ENCODE measurements around the gene BMERB1.
"Not testable (repeated sequence)": the region's sequence is repeated elsewhere in the genome, so short reads cannot be mapped to it uniquely, and the experiment has no call there.

Gene BMERB1

DNA sequence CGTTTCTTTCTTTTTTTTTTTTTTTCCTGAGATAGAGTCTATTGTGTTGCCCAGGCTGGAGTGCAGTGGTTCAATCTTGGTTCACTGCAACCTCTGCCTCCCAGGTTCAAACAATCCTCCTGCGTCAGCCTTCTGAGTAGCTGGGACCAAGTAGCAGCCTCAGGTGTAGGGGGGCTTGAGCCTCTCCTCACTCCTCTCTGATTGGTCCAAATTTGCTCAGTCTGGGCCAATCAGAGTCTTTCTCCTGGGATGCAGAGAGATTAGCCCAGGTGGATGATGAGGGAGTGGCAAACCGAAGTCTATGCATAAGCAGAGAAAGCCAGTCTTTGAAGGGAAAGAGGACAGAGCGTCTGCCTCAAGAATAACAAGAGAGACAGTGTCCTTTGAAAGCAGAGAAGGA lies 99.0 kb downstream of the BMERB1 start:
- peaks cover 14% of the 10 kb centered on the region for H3K36me3 Mint-ChIP-seq
- peaks cover 8% of the 10 kb centered on the region for H3K4me1 Mint-ChIP-seq
- H3K27ac Mint-ChIP-seq: no peak overlapping the region
- no peaks in the 10 kb centered on the region for H3K27me3 Mint-ChIP-seq
- no peak for ATAC-seq
- H3K4me3 Mint-ChIP-seq: no peak overlapping the region
- no peaks in the 10 kb centered on the region for H3K9me3 Mint-ChIP-seq

- H3K36me3 Mint-ChIP-seq: peaks cover 7% of the 10 kb centered on the region
- H3K4me3 Mint-ChIP-seq: no peak overlapping the region
- H3K4me1 Mint-ChIP-seq: peaks cover 8% of the 10 kb centered on the region
- ATAC-seq: no peak
- H3K9me3 Mint-ChIP-seq: no peaks in the 10 kb centered on the region
- H3K27me3 Mint-ChIP-seq: no peaks in the 10 kb centered on the region
- no peak overlapping the region for H3K27ac Mint-ChIP-seq
Observed at GRCh38 chr16:15535772-15536171, 101.4 kb downstream of the BMERB1 start.

DNA sequence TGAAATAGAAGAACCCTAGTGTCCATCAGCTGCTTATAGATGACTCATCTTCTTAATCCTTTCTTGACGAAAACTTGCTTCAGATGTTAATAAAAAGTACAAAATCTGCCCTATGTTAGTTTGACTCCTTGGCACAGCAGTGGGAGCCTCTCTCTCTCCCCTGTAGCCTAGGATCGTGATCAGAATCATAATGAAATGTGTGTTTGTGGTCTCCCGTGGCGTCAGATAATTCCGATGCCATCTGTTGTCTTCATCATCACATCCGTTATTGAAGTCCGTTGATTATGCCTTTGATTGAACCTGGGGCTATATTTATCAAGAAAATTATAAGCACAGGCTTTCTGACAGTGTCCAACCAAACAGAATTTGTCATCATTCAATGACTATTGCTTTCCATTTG lies 102.5 kb downstream of the BMERB1 start:
- Mint-ChIP-seq H3K27me3 (no peaks in the 10 kb centered on the region), H3K4me3 (no peak overlapping the region), H3K9me3 (no peaks in the 10 kb centered on the region), H3K27ac (no peak overlapping the region), H3K36me3 (peaks cover 7% of the 10 kb centered on the region), H3K4me1 (peaks cover 8% of the 10 kb centered on the region)
- ATAC-seq: no peak

- Mint-ChIP-seq H3K4me1 (no peaks in the 10 kb centered on the region), H3K27me3 (no peaks in the 10 kb centered on the region), H3K36me3 (peaks cover 7% of the 10 kb centered on the region), H3K9me3 (no peaks in the 10 kb centered on the region), H3K27ac (no peak overlapping the region), H3K4me3 (no peak overlapping the region)
- no peak for ATAC-seq
Observed at GRCh38 chr16:15538507-15538906, 104.1 kb downstream of the BMERB1 start.

DNA sequence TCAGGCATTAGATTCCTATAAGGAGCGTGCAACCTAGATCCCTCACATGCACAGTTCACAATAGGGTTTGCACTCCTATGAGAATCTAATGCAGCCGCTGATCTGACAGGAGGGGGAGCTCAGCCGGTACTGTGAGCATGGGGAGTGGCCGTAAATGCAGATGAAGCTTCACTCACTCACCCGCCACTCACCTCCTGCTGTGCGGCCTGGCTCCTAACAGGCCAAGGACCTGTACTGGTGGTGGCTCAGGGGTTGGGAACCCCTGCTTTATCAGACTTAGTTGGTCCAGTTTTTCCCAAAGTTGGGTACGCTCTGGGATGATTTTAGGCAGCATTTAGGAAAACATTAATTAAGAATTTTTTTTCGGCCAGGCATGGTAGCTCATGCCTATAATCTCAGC lies 104.8 kb downstream of the BMERB1 start:
- Mint-ChIP-seq H3K27ac (no peak overlapping the region), H3K4me1 (no peaks in the 10 kb centered on the region), H3K27me3 (no peaks in the 10 kb centered on the region), H3K36me3 (peaks cover 7% of the 10 kb centered on the region), H3K9me3 (no peaks in the 10 kb centered on the region), H3K4me3 (no peak overlapping the region)
- ATAC-seq: no peak

DNA sequence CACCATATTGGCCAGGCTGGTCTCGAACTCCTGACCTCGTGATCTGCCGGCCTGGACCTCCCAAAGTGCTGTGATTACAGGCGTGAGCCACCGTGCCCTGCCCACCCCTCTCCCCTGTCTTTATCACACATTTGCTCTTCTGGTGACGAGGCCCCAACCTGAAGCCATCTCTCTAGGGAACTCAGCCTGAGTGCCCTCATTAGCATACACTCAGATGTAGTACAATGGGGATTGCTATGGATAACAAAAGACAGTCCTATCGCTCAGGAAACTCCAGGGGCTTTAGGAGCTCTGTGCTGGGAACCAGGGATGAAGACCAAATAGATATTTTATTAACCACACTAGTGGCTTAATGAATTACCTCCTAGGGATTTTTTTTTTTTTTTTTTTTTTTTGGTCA lies 107.9 kb downstream of the BMERB1 start:
- H3K36me3 Mint-ChIP-seq: peaks cover 6% of the 10 kb centered on the region
- ATAC-seq: no peak
- H3K4me3 Mint-ChIP-seq: no peak overlapping the region
- H3K4me1 Mint-ChIP-seq: no peaks in the 10 kb centered on the region
- H3K27me3 Mint-ChIP-seq: no peaks in the 10 kb centered on the region
- no peaks in the 10 kb centered on the region for H3K9me3 Mint-ChIP-seq
- no peak overlapping the region for H3K27ac Mint-ChIP-seq

- Mint-ChIP-seq H3K36me3 (peaks cover 6% of the 10 kb centered on the region), H3K4me3 (no peak overlapping the region), H3K9me3 (no peaks in the 10 kb centered on the region), H3K27me3 (no peaks in the 10 kb centered on the region), H3K4me1 (no peaks in the 10 kb centered on the region), H3K27ac (no peak overlapping the region)
- no peak for ATAC-seq
Observed at GRCh38 chr16:15542734-15543347, 108.5 kb downstream of the BMERB1 start.

DNA sequence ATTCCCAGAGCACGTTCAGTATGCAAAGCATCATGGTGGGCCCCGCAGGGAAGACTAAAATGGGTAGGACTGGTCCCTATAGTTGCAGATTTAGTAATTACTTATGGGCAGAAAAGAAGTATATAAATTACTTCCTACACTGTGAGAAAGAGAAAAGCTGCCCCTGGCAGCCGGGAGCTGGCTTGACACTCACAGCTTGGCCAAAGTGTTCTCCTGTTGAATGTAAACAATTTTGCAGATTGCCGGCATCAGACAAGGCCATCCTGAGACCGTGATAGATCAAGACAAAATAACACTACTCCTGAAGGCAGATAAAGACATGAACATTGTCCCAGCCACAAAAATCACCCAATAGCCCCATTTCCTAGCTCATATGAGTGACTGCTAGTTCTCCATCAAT lies 110.0 kb downstream of the BMERB1 start:
- no peaks in the 10 kb centered on the region for H3K9me3 Mint-ChIP-seq

DNA sequence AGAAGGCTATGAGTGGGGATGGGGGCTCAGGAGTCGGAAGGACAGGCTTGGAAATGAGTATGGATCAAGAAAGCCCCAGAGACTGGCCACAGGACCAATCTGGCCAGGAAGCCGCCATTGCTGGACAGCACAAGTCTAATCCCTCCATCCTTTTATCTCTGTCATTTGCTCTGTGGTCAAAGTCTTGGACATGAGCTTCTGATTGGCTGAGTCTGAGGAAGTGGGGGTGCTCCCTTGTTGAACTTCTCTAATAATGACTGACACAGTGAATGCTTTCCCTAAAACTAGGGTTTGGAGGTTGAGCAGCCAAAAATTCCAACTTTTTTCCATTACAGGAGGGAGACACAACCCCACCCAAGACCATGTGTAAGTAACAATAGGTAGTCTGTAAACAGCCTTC lies 111.2 kb downstream of the BMERB1 start:
- no peaks in the 10 kb centered on the region for H3K9me3 Mint-ChIP-seq
- H3K4me3 Mint-ChIP-seq: no peak overlapping the region
- peaks cover 6% of the 10 kb centered on the region for H3K36me3 Mint-ChIP-seq
- H3K4me1 Mint-ChIP-seq: peaks cover 1% of the 10 kb centered on the region
- no peaks in the 10 kb centered on the region for H3K27me3 Mint-ChIP-seq
- ATAC-seq: no peak
- H3K27ac Mint-ChIP-seq: no peak overlapping the region

More for the DNA sequence above, 110.0 kb downstream of the BMERB1 start:
- ATAC-seq: no peak
- Mint-ChIP-seq H3K27ac (no peak overlapping the region), H3K4me1 (no peaks in the 10 kb centered on the region), H3K4me3 (no peak overlapping the region), H3K27me3 (no peaks in the 10 kb centered on the region), H3K36me3 (peaks cover 6% of the 10 kb centered on the region)

- H3K4me3 Mint-ChIP-seq, ATAC-seq, H3K27me3 Mint-ChIP-seq, H3K27ac Mint-ChIP-seq, H3K9me3 Mint-ChIP-seq, H3K36me3 Mint-ChIP-seq: not testable (repeated sequence)
- peaks cover 12% of the 10 kb centered on the region for H3K4me1 Mint-ChIP-seq
Observed at GRCh38 chr16:15547072-15547767, 112.8 kb downstream of the BMERB1 start.

DNA sequence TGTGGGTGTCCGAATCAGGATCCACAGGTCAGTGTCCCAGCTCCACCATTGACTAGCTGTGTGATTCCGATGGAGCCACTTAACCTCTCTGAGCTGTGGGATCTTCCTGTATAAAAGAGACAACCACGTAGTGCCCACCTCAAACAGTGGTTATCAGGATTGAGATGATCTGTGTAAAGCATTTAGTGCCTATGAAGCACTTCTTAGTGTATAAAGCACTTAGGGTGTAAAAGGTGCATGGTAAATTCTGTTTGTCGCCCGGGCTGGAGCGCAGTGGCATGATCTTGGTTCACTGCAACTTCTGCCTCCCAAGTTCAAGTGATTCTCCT lies 113.3 kb downstream of the BMERB1 start:
- no peak for ATAC-seq
- Mint-ChIP-seq H3K36me3 (peaks cover 6% of the 10 kb centered on the region), H3K27ac (no peak overlapping the region), H3K4me1 (peaks cover 12% of the 10 kb centered on the region), H3K4me3 (no peak overlapping the region), H3K9me3 (no peaks in the 10 kb centered on the region), H3K27me3 (no peaks in the 10 kb centered on the region)

DNA sequence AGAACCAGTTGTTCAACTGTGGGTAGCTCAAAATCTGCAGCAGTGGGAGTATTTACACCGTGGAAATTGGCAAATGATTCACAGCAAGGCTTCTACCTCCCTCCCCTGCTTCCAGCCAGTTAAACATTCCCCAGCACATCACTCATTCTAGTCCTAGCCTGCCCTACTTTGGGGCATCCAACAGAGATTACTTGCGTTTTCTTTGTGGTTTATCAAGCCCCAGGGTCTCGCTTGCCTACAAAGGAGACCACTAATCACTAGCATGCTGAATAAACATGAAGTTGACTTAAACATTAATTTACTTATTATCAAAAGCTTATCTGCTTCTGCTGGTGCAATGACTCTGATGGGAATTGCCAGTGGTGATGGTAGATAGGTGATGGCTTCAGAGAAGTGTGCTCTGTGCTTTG lies 114.1 kb downstream of the BMERB1 start:
- H3K4me1 Mint-ChIP-seq: peaks cover 12% of the 10 kb centered on the region
- ATAC-seq: no peak
- H3K36me3 Mint-ChIP-seq: peaks cover 6% of the 10 kb centered on the region
- no peaks in the 10 kb centered on the region for H3K27me3 Mint-ChIP-seq
- H3K27ac Mint-ChIP-seq: no peak overlapping the region
- no peak overlapping the region for H3K4me3 Mint-ChIP-seq
- H3K9me3 Mint-ChIP-seq: no peaks in the 10 kb centered on the region

- peaks cover 12% of the 10 kb centered on the region for H3K4me1 Mint-ChIP-seq
- H3K27ac Mint-ChIP-seq: no peak overlapping the region
- H3K9me3 Mint-ChIP-seq: no peaks in the 10 kb centered on the region
- ATAC-seq: no peak
- H3K4me3 Mint-ChIP-seq: no peak overlapping the region
- H3K27me3 Mint-ChIP-seq: no peaks in the 10 kb centered on the region
- H3K36me3 Mint-ChIP-seq: no peaks in the 10 kb centered on the region
Observed at GRCh38 chr16:15552507-15552906, 118.1 kb downstream of the BMERB1 start.

DNA sequence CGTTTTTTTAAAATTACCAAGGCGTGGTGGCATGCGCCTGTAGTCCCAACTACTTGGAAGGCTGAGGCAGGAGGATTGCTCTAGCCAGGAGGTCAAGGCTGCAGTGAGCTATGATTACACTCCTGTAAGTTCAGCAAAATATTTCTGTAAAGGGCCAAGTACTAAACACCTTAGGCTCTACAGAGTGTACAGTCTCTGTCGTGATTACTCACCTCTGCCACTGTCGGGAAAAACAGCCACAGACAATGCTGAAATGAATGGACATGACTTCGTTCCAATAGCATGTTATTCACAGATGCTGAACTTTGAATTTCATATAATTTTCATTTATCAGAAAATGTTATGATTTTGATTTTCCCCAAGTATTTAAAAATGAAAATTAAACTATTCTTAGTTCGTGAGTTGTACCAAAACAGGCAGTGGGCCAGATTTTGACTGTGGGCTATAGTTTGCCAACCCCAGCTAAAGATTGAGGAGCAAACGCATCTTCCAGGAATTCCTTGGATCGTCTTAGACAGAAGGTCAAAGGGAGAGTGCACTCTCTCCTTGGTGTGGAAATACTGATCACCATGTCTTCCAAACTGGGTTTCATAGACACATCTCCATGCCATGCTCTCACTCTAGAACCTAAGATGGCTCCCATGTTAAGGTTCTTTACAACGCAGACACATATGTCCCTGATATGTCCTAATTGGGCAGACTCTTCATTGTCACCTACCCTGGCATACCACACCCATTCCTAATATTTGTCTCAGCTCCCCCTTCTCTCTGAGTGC lies 119.1 kb downstream of the BMERB1 start:
- peaks cover 12% of the 10 kb centered on the region for H3K4me1 Mint-ChIP-seq
- no peaks in the 10 kb centered on the region for H3K9me3 Mint-ChIP-seq
- H3K4me3 Mint-ChIP-seq: no peak overlapping the region
- no peak for ATAC-seq
- H3K36me3 Mint-ChIP-seq: no peaks in the 10 kb centered on the region
- no peaks in the 10 kb centered on the region for H3K27me3 Mint-ChIP-seq
- H3K27ac Mint-ChIP-seq: no peak overlapping the region

- ATAC-seq: no peak
- H3K27me3 Mint-ChIP-seq: no peaks in the 10 kb centered on the region
Observed at GRCh38 chr16:15556130-15556529, 121.7 kb downstream of the BMERB1 start.

GRCh38 chr16:15557258-15557657 lies 122.9 kb downstream of the BMERB1 start:
- Mint-ChIP-seq H3K36me3 (peaks cover 6% of the 10 kb centered on the region), H3K4me3 (no peak overlapping the region), H3K4me1 (no peaks in the 10 kb centered on the region), H3K27me3 (no peaks in the 10 kb centered on the region), H3K27ac (no peak overlapping the region), H3K9me3 (no peaks in the 10 kb centered on the region)
- ATAC-seq: no peak

More at GRCh38 chr16:15556130-15556529, 121.7 kb downstream of the BMERB1 start:
- Mint-ChIP-seq H3K36me3 (peaks cover 6% of the 10 kb centered on the region), H3K9me3 (no peaks in the 10 kb centered on the region), H3K4me3 (no peak overlapping the region), H3K4me1 (peaks cover 5% of the 10 kb centered on the region), H3K27ac (no peak overlapping the region)
